ENCODE measurements around the gene PTPMT1.
"Not testable (repeated sequence)": the region's sequence is repeated elsewhere in the genome, so short reads cannot be mapped to it uniquely, and the experiment has no call there.

The PTPMT1 gene

DNA sequence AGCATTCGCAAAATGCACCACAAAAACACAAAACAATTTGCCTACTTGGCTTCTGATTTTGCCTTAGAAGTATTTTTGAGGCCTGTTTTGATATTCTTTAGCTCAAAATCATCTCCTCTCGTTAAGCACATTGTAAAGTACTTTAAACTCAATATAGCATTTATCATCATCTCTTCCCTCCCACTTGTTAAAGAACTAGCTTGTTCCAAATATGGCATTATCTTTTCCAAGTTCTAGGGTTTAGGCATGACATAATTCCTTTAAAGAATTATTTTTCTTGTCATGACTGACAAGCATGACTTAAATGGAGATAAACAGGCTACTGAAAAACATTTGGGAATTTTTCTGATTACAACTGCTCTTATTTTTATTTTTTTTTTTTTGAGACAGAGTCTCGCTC lies 33.7 kb upstream of the PTPMT1 start:
- H3K27me3 ChIP-seq (ENCODE audit: control insufficient read depth, insufficient read depth, low read length), result no peaks in the 10 kb centered on the region
- H3K36me3 ChIP-seq (ENCODE audit: control insufficient read depth, insufficient read depth, low read length), result no peaks in the 10 kb centered on the region; the same call in 1 of the 2 replicates
- no peak overlapping the region for H3K4me3 ChIP-seq (ENCODE audit: low read depth, low read length)
- no peak overlapping the region for H3K9ac ChIP-seq (ENCODE audit: low read length)
- no peak overlapping the region for H3K27ac ChIP-seq (ENCODE audit: low read depth, low read length)
- H3K9me3 ChIP-seq (ENCODE audit: control insufficient read depth, insufficient read depth, low read depth, low read length), result no peaks in the 10 kb centered on the region
- H3K4me1 ChIP-seq (ENCODE audit: control insufficient read depth, insufficient read depth, low read length), result 0 out of 2 replicates have a peak, but pooled peaks cover 3% of the 10 kb centered on the region

GRCh38 chr11:47532597-47533213 lies 32.7 kb upstream of the PTPMT1 start:
- no peaks in the 10 kb centered on the region for H3K27me3 ChIP-seq (ENCODE audit: control insufficient read depth, insufficient read depth, low read length)
- no peaks in the 10 kb centered on the region; the same call in 1 of the 2 replicates for H3K36me3 ChIP-seq (ENCODE audit: control insufficient read depth, insufficient read depth, low read length)
- H3K27ac ChIP-seq (ENCODE audit: low read depth, low read length), result no peak overlapping the region
- 0 out of 2 replicates have a peak, but pooled peaks cover 3% of the 10 kb centered on the region for H3K4me1 ChIP-seq (ENCODE audit: control insufficient read depth, insufficient read depth, low read length)
- no peaks in the 10 kb centered on the region for H3K9me3 ChIP-seq (ENCODE audit: control insufficient read depth, insufficient read depth, low read depth, low read length)
- no peak overlapping the region for H3K4me3 ChIP-seq (ENCODE audit: low read depth, low read length)
- H3K9ac ChIP-seq (ENCODE audit: low read length), result no peak overlapping the region

- H3K4me1 ChIP-seq (ENCODE audit: control insufficient read depth, insufficient read depth, low read length), result peaks cover 3% of the 10 kb centered on the region; the same call in 1 of the 2 replicates
- H3K27me3 ChIP-seq (ENCODE audit: control insufficient read depth, insufficient read depth, low read length), result no peaks in the 10 kb centered on the region
- no peak overlapping the region for H3K27ac ChIP-seq (ENCODE audit: low read depth, low read length)
- H3K4me3 ChIP-seq (ENCODE audit: low read depth, low read length), result no peak overlapping the region
- H3K9me3 ChIP-seq (ENCODE audit: control insufficient read depth, insufficient read depth, low read depth, low read length), result no peaks in the 10 kb centered on the region
- no peak overlapping the region for H3K9ac ChIP-seq (ENCODE audit: low read length)
- H3K36me3 ChIP-seq (ENCODE audit: control insufficient read depth, insufficient read depth, low read length), result no peaks in the 10 kb centered on the region; the same call in 1 of the 2 replicates
Measured at GRCh38 chr11:47533690-47534151, 31.7 kb upstream of the PTPMT1 start.

DNA sequence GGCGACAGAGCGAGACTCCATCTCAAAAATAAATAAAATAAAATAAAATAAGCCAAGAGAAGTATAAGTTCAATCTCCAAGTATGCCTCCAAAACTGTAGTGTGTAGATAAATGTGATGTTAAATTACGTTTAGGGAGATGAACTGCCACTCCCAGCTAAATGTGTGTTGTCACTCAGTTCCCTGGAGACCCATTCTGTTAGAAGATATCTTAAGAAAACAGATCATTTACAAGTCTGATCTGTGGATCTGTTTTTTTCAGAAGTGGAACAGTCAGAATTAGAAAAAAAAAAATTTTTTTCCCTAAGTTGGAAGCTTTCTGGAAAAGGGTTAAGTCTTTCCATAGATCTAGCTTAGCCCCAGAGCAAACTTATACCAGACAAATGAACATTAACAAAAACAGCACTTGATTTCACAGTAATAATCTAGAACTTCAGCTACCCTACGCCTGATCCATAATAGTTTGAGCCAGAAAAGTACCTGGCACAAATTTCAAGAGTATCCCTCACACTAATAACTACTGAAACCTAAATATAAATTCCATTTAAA lies 30.6 kb upstream of the PTPMT1 start:
- H3K4me3 ChIP-seq (ENCODE audit: low read depth, low read length), result no peak overlapping the region
- H3K9me3 ChIP-seq (ENCODE audit: control insufficient read depth, insufficient read depth, low read depth, low read length), result no peaks in the 10 kb centered on the region
- H3K36me3 ChIP-seq (ENCODE audit: control insufficient read depth, insufficient read depth, low read length), result no peaks in the 10 kb centered on the region
- no peaks in the 10 kb centered on the region for H3K27me3 ChIP-seq (ENCODE audit: control insufficient read depth, insufficient read depth, low read length)
- no peak overlapping the region for H3K27ac ChIP-seq (ENCODE audit: low read depth, low read length)
- H3K4me1 ChIP-seq (ENCODE audit: control insufficient read depth, insufficient read depth, low read length), result peaks cover 9% of the 10 kb centered on the region; the same call in 1 of the 2 replicates
- no peak overlapping the region for H3K9ac ChIP-seq (ENCODE audit: low read length)

DNA sequence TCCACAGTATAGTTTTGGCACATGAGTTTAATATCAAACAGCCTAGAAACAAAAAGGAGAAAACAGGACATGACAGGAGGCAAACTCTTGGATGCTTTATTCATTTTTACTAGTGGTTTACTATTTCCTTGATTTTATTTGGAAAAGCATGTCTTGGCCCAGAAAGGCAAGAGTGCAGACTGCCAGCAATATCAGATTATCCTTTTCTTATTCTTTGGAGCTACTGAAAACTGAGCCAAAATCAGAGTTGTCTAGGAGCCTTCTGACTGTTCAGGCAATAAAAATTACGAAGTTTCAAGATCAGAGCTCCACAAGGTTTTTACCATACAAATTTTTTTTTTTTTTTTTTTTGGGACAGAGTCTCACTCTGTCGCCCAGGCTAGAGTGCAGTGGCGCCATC lies 28.5 kb upstream of the PTPMT1 start:
- Histone ChIP-seq H3K9me3 (ENCODE audit: control insufficient read depth, insufficient read depth, low read depth, low read length) (no peaks in the 10 kb centered on the region), H3K27me3 (ENCODE audit: control insufficient read depth, insufficient read depth, low read length) (no peaks in the 10 kb centered on the region), H3K9ac (ENCODE audit: low read length) (no peak overlapping the region), H3K27ac (ENCODE audit: low read depth, low read length) (no peak overlapping the region), H3K4me1 (ENCODE audit: control insufficient read depth, insufficient read depth, low read length) (peaks cover 13% of the 10 kb centered on the region; the same call in 1 of the 2 replicates), H3K4me3 (ENCODE audit: low read depth, low read length) (no peak overlapping the region), H3K36me3 (ENCODE audit: control insufficient read depth, insufficient read depth, low read length) (no peaks in the 10 kb centered on the region)

- Histone ChIP-seq H3K27me3 (ENCODE audit: control insufficient read depth, insufficient read depth, low read length) (no peaks in the 10 kb centered on the region), H3K27ac (ENCODE audit: low read depth, low read length) (no peak overlapping the region), H3K9ac (ENCODE audit: low read length) (no peak overlapping the region), H3K4me3 (ENCODE audit: low read depth, low read length) (no peak overlapping the region), H3K36me3 (ENCODE audit: control insufficient read depth, insufficient read depth, low read length) (no peaks in the 10 kb centered on the region), H3K4me1 (ENCODE audit: control insufficient read depth, insufficient read depth, low read length) (peaks cover 13% of the 10 kb centered on the region; the same call in 1 of the 2 replicates), H3K9me3 (ENCODE audit: control insufficient read depth, insufficient read depth, low read depth, low read length) (no peaks in the 10 kb centered on the region)
Measured at GRCh38 chr11:47538741-47539565, 26.4 kb upstream of the PTPMT1 start.

- Histone ChIP-seq H3K27ac (ENCODE audit: low read depth, low read length) (no peak overlapping the region), H3K9me3 (ENCODE audit: control insufficient read depth, insufficient read depth, low read depth, low read length) (no peaks in the 10 kb centered on the region), H3K4me3 (ENCODE audit: low read depth, low read length) (no peak overlapping the region), H3K36me3 (ENCODE audit: control insufficient read depth, insufficient read depth, low read length) (no peaks in the 10 kb centered on the region), H3K27me3 (ENCODE audit: control insufficient read depth, insufficient read depth, low read length) (no peaks in the 10 kb centered on the region), H3K9ac (ENCODE audit: low read length) (no peak overlapping the region), H3K4me1 (ENCODE audit: control insufficient read depth, insufficient read depth, low read length) (peaks cover 13% of the 10 kb centered on the region; the same call in 1 of the 2 replicates)
Measured at GRCh38 chr11:47539681-47540039, 25.7 kb upstream of the PTPMT1 start.

- no peaks in the 10 kb centered on the region for H3K27me3 ChIP-seq (ENCODE audit: control insufficient read depth, insufficient read depth, low read length)
- H3K36me3 ChIP-seq (ENCODE audit: control insufficient read depth, insufficient read depth, low read length), result peaks cover 4% of the 10 kb centered on the region; the same call in 1 of the 2 replicates
- H3K4me3 ChIP-seq (ENCODE audit: low read depth, low read length), result no peak overlapping the region
- H3K9me3 ChIP-seq (ENCODE audit: control insufficient read depth, insufficient read depth, low read depth, low read length), result no peaks in the 10 kb centered on the region
- no peak overlapping the region for H3K9ac ChIP-seq (ENCODE audit: low read length)
- H3K4me1 ChIP-seq (ENCODE audit: control insufficient read depth, insufficient read depth, low read length), result peaks cover 13% of the 10 kb centered on the region; the same call in 1 of the 2 replicates
- no peak overlapping the region for H3K27ac ChIP-seq (ENCODE audit: low read depth, low read length)
Measured at GRCh38 chr11:47541070-47541469, 24.3 kb upstream of the PTPMT1 start.

DNA sequence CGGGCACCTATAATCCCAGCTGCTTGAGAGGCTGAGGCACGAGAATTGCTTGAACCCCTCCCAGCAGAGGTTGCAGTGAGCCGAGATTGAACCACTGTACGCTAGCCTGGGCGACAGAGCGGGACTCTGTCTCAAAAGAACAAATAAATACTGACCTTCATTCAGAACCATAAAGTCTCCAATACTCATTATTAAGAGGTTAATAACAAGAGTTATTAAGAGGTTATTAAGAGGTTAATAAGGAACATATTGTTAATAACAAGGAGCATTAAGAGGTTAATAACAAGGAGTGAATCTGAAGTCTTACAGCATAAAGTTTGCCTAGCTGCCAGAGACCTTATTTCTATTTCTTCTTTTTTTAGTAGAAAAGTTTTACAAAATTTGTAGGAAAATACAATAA lies 20.1 kb upstream of the PTPMT1 start:
- peaks cover 15% of the 10 kb centered on the region for H3K36me3 ChIP-seq (ENCODE audit: control insufficient read depth, insufficient read depth, low read length)
- H3K27ac ChIP-seq (ENCODE audit: low read depth, low read length), result no peak overlapping the region
- H3K4me1 ChIP-seq (ENCODE audit: control insufficient read depth, insufficient read depth, low read length), result peaks cover 1% of the 10 kb centered on the region; the same call in 1 of the 2 replicates
- H3K9ac ChIP-seq (ENCODE audit: low read length), result no peak overlapping the region
- no peak overlapping the region for H3K4me3 ChIP-seq (ENCODE audit: low read depth, low read length)
- no peaks in the 10 kb centered on the region for H3K9me3 ChIP-seq (ENCODE audit: control insufficient read depth, insufficient read depth, low read depth, low read length)
- H3K27me3 ChIP-seq (ENCODE audit: control insufficient read depth, insufficient read depth, low read length), result no peaks in the 10 kb centered on the region

DNA sequence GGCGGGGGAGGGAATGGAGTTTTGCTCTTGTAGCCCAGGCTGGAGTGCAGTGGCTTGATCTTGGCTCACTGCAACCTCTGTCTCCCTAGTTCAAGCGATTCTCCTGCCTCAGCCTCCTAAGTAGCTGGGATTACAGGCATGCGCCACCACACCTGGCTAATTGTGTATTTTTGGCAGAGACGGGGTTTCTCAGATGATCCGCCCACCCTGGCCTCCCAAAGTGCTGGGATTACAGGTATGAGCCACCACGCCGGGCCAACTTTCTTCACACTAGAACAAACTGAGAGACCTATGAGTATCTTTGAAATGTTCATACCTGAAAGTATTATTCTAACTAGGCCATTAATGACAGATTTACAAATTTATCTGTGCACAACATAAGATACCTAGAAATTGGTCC lies 19.1 kb upstream of the PTPMT1 start:
- H3K27ac ChIP-seq (ENCODE audit: low read depth, low read length); H3K27me3 ChIP-seq (ENCODE audit: control insufficient read depth, insufficient read depth, low read length); H3K9ac ChIP-seq (ENCODE audit: low read length); H3K9me3 ChIP-seq (ENCODE audit: control insufficient read depth, insufficient read depth, low read depth, low read length); H3K4me3 ChIP-seq (ENCODE audit: low read depth, low read length); H3K4me1 ChIP-seq (ENCODE audit: control insufficient read depth, insufficient read depth, low read length): not testable (repeated sequence)
- H3K36me3 ChIP-seq (ENCODE audit: control insufficient read depth, insufficient read depth, low read length), result peaks cover 23% of the 10 kb centered on the region

Data from HUES6 (cell line).